ENCODE data around the gene DUSP8.

DUSP8 gene

DNA sequence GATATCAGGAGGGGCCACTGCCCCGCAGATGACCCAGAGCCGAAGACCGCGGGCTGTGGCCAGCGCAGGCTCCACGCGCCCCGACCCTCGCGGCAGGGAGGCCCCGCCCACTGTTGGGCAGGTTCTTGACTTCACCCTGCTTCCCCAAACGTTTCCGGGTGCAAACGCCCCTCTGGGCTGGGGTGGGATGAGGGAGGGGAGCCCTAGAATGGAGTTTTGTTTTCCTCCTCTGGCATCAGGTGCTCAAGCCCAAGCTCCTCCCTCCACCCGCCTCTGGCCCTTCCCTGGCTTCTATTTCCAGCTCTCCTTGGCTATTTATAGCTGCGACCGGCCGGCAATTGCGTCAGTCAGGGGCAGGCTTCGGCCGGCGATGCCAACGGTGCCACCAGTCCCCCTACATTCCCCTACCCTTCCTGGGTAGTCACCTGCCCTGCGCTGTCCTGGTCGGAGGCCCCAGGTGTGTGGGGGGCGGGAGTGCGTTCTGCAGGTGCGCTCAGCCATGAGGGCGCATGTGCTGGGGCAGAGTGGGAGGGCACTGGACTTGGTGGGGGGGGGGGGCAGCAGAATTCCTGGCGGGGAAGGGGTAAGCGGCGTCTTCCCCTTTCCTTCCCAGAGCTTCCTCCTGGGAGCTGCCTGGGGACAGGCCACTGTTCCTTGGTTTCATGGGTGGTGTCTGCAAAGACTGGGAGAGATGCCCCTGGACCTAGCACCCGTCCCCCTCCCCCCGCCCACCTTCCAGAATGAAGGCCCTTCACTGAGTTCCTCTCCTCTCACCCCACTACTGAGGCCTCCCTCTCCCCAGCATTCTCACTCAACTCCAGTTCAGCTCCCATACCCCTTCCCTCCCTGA lies 23.6 kb downstream of the DUSP8 start:
- TF ChIP-seq GATA2 (IDR thresholded peaks at IDR 0.05; ENCODE audit: low read depth, low read length) = no peak
- TF ChIP-seq GATA3 (IDR thresholded peaks at IDR 0.05; ENCODE audit: low read depth, low read length) = no peak

DNA sequence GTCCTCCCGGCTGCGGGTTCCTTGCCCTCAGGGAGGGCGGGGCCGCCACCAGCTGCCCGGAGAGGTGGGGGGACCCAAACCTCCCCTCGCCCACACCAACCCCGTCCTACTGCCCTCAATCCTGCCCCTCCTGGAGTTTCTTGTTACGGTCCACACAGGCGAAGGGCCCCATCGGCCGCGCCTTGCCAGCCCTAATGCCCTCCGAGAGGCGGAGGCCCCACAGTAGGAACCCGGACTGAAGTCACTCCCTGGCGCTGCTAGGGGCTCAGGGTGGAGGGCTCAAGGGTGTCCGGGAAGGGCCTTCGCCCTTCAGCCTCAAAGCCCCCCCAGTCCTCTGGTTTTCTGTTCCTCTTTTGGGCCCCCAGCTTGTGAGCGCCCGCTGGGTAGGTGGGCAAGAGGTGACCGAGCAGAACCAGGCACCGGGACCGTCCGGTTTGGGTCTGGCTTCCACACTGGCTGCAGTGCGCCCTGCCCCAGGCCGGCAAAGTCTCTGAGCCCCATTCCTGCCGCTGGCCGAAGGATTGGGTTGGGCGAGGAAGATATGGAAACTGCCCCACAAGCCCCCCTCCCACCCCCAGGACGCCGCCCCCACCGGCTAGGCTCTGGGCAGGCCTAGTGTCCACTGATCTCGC lies 24.5 kb downstream of the DUSP8 start:
- TF ChIP-seq GATA3 (IDR thresholded peaks at IDR 0.05; ENCODE audit: low read depth, low read length) = no peak
- no peak for TF ChIP-seq GATA2 (IDR thresholded peaks at IDR 0.05; ENCODE audit: low read depth, low read length)

DNA sequence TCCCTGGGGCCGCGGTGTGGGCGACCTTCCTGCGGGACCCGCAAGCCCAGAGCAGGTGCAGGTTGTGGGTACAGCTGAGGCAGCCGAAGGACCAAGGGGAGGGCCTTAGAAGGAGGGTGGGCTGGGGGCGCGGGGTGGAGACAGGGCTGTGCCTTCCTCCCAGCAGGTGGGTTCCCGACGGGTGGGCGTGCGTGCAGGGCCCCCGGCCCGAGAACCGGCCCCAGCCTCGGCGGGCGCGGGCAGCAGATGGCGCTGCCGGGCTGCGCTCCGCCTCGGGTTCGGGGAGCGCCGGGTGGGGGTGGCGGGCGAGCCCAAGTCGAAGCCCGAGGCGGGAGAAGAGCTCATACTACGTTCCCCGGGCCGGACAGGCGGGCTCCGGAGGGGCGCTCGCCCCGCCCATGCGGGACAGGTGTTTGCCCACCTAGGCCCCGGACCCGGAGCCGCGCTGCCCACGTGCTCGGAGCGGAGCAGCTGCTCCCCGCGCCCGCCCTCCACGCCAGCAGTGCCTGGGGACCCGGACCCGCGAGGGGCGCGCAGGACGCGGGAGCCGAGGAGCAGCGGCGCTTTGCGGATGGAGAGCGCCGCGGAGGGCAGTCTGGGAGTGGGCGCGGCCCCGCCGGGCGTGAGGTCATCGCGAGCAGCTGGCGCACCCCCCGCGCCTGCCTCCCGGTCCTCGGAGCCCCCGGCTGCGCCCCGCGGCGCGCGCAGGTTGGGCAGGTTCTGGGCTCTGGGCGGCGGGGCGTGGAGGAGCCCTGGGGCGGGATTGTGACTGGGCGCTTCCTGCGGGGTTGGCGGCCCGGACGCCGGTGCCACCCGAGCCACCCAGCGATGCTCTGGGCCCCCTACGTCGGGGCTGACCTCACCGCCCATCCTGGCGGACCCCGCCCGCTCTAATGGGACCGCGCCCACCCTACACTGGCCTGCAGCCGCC lies 25.3 kb downstream of the DUSP8 start:
- TF ChIP-seq GATA3 (IDR thresholded peaks at IDR 0.05; ENCODE audit: low read depth, low read length) = no peak
- TF ChIP-seq GATA2 (IDR thresholded peaks at IDR 0.05; ENCODE audit: low read depth, low read length) = no peak

DNA sequence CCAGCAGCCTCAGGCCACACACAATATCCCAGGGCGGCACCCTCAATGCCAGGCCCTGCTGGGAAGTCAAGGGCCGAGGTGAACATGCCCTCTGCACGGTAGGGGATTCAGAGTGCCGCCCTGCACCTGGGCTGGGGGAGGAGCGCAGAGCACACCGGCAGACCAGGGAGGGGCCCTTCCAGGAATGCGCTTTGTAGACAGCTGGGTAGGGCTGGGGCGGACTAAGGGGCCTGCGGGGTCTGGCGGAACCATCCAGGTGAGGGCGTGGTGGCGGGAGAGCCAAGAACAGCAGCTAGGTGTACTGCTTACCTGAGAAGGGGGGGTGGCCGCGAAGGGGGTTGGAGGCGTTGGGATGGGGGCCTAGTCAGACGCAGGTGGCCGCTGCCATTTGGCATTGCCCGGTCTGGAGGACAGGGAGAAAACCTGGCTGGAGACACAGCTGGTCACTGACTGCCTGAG lies 26.0 kb downstream of the DUSP8 start:
- TF ChIP-seq GATA3 (IDR thresholded peaks at IDR 0.05; ENCODE audit: low read depth, low read length) (no peak), GATA2 (IDR thresholded peaks at IDR 0.05; ENCODE audit: low read depth, low read length) (no peak)

DNA sequence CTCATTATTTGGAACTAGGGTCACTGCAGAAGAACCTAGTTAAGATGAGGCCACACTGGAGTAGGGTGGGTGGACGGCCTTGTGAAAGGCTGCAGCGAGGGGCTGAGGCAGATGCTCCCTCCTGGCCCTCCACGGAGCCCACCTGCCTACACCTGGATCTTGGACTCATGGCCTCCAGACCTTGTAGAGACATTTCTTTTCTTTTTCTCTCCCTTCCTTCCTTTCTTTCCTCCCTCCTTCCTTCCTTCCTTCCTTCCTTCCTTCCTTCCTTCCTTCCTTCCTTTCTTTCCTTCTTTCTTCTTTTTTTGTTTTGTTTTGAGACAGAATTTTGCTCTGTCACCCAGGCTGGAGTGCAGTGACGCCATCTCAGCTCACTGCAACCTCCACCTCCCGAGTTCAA lies 26.6 kb downstream of the DUSP8 start:
- TF ChIP-seq GATA2 (IDR thresholded peaks at IDR 0.05; ENCODE audit: low read depth, low read length) (no peak), GATA3 (IDR thresholded peaks at IDR 0.05; ENCODE audit: low read depth, low read length) (no peak)

DNA sequence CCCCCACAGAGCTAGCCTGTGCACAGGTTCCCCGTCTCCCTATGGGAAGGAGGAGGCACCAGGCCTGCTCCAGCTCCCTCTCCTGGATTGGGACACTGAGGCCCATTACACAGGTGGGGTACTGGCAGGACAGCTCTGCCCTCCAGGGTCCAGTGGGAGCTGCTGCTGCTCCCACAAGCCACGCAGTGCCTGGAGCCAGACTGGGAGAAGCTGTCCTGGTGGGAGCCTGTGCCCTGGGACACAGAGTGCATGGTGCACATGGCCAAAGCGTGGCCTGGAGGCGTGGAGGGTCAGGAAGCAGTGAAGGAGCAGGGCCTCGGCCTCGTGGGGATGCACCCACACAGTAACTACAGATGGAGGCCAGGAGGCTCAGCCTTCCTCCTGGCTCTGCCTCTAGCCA lies 27.5 kb downstream of the DUSP8 start:
- TF ChIP-seq GATA2 (IDR thresholded peaks at IDR 0.05; ENCODE audit: low read depth, low read length) = no peak
- TF ChIP-seq GATA3 (IDR thresholded peaks at IDR 0.05; ENCODE audit: low read depth, low read length) = no peak

DNA sequence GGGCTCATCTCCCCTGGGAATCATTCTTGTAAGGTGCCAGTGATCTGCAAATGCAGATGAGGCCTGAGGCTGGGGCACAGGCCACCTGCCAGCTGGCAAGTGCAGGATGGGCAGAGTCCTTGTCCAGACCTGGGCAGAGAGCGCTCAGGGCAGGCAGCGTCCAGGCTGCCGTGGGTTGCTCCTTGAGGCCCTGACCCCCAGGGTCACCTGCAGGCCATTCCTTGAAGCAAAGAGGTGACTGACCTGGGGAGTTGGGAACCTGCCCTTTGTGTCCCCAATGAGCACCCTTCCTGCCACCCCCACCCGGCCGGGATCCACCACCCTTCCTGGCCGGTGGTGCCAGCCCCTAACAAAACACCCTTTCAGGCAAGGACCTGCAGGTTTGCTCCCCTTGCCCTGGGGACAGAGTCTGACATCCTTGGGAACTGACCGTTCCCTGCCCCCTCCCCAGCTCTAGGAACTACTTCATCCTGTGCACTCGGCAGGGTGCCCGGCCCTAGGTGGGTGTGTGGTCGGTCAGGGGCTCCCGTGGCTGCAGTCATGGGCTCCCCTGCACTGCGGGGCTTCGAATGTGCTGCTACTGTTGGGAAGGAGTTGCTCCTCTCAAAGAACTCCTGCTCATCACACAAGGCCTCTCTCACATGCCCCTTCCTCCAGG lies 28.3 kb downstream of the DUSP8 start:
- TF ChIP-seq GATA2 (IDR thresholded peaks at IDR 0.05; ENCODE audit: low read depth, low read length) (no peak), GATA3 (IDR thresholded peaks at IDR 0.05; ENCODE audit: low read depth, low read length) (no peak)

DNA sequence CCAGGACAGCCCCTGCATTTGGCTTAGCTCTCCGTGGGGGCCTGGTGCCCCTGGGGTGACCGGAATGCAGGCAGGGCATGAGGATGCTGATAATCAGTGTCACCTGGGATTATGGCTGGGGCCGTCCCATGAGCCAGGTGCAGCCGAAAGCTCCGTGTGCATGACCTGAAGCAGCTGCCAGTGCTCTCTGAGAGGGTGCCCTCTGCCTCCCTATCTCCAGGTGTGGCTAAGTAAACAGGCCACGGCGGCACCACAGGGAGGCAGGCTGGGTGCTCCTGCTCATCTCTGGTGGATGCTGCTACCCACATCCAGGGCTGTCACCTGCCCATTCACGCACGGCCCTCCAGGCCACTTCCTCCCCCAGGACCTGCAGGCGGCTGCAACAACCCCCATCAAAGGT lies 29.8 kb downstream of the DUSP8 start:
- TF ChIP-seq GATA3 (IDR thresholded peaks at IDR 0.05; ENCODE audit: low read depth, low read length) (no peak), GATA2 (IDR thresholded peaks at IDR 0.05; ENCODE audit: low read depth, low read length) (no peak)

DNA sequence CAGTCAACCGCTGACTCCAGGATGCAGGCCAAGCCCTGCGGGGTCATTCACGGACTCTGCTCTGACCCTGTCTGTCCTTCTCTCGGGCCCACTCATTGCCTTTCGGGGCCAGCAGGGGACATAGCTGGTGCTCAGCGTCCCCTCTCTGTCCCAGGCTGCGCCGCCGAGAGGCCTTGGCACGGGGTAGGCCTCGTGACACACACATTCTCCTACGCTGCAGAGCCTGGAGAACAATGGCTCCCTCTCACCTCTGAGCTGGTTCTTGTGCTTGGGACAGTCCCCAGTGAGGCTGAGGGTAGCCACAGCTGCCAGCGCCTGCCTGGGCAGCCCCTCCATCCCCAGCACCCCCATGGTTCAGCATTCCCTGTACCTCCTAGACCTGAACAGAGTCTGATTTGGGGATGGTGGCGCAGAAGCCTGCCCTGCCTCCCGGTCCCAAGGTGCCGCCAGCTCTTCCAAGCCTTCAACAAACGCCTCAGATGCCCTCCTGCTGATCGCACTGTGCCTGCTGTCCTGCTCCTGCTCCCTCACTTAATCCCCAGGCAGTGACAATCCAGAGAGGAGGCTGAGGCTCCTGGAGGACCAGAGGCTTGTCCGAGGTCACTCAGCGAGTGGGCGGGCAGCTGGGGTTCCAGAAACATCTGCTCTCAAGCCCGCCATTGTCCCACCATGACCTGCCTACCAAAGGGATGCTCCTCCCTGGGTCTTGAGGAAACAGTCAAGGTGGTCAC lies 30.4 kb downstream of the DUSP8 start:
- no peak for TF ChIP-seq GATA3 (IDR thresholded peaks at IDR 0.05; ENCODE audit: low read depth, low read length)
- TF ChIP-seq GATA2 (IDR thresholded peaks at IDR 0.05; ENCODE audit: low read depth, low read length) = no peak

DNA sequence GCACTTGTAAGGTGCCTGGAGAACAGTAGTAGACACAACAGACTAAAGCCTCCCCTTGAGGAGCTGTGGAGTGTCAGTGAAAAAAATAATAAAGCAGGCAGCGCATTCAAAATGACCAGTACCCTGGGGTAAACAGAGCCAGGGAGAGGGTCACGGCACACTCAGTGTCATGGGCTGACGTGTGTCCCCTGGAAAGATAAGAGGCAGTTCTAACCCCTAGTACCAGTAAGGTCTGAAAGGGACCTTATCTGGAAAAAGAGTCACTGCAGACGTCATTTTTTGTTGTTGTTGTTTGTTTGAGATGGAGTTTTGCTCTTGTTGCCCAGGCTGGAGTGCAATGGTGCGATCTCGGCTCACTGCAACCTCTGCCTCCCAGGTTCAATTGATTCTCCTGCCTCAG lies 32.0 kb downstream of the DUSP8 start:
- TF ChIP-seq GATA2 (IDR thresholded peaks at IDR 0.05; ENCODE audit: low read depth, low read length) (no peak), GATA3 (IDR thresholded peaks at IDR 0.05; ENCODE audit: low read depth, low read length) (no peak)

DNA sequence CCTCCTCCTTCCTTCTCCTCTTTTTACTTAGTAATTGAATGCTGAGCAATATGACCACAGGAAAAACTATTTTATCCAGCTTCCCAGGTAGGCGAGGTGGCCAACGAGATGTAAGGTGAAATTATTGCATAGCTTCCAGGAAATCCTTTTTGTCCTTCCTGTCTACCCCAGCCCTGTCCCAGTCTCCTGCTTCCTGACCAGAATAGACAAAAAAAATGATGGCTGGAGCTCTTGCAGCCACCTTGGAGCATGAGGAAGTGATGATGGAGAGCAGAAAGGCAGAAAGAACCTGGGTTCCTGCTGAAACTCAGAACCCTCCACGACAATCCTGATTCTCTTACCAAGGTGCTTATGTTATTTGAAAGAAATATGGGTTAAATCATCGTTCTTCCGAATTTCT lies 33.9 kb downstream of the DUSP8 start:
- no peak for TF ChIP-seq GATA2 (IDR thresholded peaks at IDR 0.05; ENCODE audit: low read depth, low read length)
- no peak for TF ChIP-seq GATA3 (IDR thresholded peaks at IDR 0.05; ENCODE audit: low read depth, low read length)

DNA sequence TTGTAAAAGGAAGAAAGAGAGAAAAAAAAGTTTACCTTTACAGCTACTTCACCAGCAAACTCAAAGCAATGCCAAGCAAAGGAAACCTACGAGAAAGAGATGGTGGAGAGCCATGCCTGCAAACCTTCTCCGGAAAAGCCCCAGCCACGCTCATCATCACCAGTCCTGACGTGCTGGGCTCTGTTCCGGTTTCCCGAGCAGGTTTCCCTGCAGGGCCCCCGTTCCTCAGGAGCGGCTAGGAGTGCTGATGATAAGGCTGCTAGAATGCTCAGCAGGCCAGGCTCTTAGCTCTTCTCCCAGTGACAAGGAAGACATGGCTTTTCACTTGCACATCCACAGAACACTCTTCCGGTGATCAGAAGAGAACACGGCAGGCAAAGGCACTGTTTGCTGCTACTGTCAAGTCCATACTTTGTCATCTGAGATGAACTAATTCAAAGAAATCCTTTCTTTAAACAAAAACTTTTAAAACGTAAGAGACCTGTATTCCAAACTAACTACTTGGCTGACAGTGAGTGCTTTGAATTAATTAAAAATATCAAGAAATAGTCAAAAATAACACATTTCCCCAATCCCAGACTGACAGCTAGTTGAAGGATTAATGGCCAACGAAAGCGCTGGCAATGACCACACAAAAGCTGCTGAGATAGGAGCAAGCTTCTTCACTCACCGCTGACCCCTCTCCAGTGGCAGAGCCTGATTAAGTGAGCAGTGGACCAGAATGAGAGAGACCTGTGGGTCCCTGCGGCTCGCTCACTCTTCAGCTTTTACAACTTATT lies 35.8 kb downstream of the DUSP8 start:
- TF ChIP-seq GATA3 (IDR thresholded peaks at IDR 0.05; ENCODE audit: low read depth, low read length) = no peak
- no peak for TF ChIP-seq GATA2 (IDR thresholded peaks at IDR 0.05; ENCODE audit: low read depth, low read length)

All from SH-SY5Y (cell line).